Vagina (tissue), 2 donors: Measurements from ENCODE around the gene ANK2. TPM values are rescaled to one million over a fixed set of nuclear protein-coding genes. Genes with fewer than 3 reads are reported as not detected.

Experiments
- DNase-seq, 2 donors: peaks; one replicate each; pipeline ENCODE4 v3.0.0-alpha.2; 2017; ENCODE audit errors: extremely low spot score in 2 of 2
- H3K27ac ChIP-seq: fragments of 200-600 bp; sonication (generic); one replicate; pipeline ENCODE4 v1.5.1; 2019
- H3K27me3 ChIP-seq: fragments of 200-600 bp; sonication (generic); one replicate; pipeline ENCODE4 v1.5.1; 2019
- H3K36me3 ChIP-seq, 2 donors: fragments of 200-600 bp; sonication (generic); one replicate each; pipeline ENCODE4 v1.5.1; 2017 to 2019
- H3K4me1 ChIP-seq: fragments of 200-600 bp; sonication (generic); one replicate; pipeline ENCODE4 v1.5.1; 2019
- H3K4me3 ChIP-seq, 2 donors: fragments of 200-600 bp; sonication (generic); 1 replicate in 1 of 2; 2 replicates in 1 of 2; pipeline ENCODE4 v1.5.1; 2016 to 2019
- H3K9me3 ChIP-seq: fragments of 200-600 bp; sonication (generic); one replicate; pipeline ENCODE4 v1.5.1; 2019
- CTCF ChIP-seq, 3 experiments: fragments of 450-650 bp in 2 of 3; fragments of 200-600 bp in 1 of 3; sonication (generic) in 1 of 3; IDR thresholded peaks; one replicate each; pipeline ENCODE4 v1.5.1; 2017 to 2019; ENCODE audit warnings: antibody characterized with exemption in 3 of 3, mild to moderate bottlenecking in 2 of 3, moderate library complexity in 2 of 3
- POLR2A ChIP-seq, 2 donors: fragments of 450-650 bp; IDR thresholded peaks; one replicate each; pipeline ENCODE4 v1.6.1; 2017; ENCODE audit warnings: antibody characterized with exemption in 2 of 2, mild to moderate bottlenecking in 2 of 2, moderate library complexity in 2 of 2
- POLR2AphosphoS5 ChIP-seq, 2 donors: sonication (generic); formaldehyde crosslinking; IDR thresholded peaks; one replicate each; pipeline ENCODE4 v1.9.0; 2017; ENCODE audit warnings: antibody characterized with exemption in 2 of 2, mild to moderate bottlenecking in 2 of 2, low read depth in 1 of 2; ENCODE audit not compliant: insufficient read depth in 1 of 2
- intact Hi-C: fragments of 100-400 bp; cut with DNase I; formaldehyde crosslinking; loops from one replicate; pipeline ENCODE4 v1.15.1; 2023
- total RNA-seq: library from RNA; depleted of rRNA; stranded (reverse); fragments of >200 nt; gene quantifications from one replicate; pipeline ENCODE4 v1.2.3, GENCODE V29; 2016

Gene ANK2
- total RNA-seq, 1 donor from 2014 or later, result 64.6 TPM

DNA sequence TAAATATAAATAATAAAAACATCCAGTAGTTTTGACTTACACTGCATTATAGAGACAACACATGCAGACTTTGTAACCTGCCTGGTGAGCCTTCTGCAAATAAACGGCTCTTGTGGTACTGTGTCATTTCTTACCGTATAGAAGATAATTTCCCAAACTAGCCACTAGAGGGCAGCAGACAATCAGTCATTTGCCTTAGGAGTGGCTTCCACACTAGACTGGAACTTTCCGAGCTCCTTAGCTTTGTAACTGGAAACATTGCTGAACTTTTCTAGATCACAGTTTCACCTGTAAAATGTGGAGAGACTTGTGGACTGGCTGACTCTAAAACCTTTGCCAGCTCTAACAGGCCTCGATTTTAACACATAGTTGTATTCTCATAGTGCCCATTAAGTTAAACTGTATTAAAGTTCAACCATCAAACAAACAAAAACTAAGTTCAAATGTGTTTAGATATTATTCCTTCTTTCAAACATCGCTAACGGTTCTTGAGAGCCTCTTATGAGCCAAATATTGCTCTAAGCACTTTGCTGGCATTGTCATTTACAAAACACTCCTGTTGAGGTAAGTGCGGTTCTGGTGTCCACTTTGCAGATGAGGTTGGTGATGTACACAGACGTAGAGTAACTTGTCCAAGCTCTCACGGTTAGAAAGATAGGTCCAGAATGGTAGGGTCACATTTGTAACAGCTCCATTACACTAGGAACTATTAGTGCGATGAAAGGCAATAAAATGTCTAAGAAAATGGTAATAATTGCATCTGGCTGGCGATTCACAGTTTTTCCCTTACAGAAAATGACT lies 345.5 kb downstream of the ANK2 start:
- H3K36me3 ChIP-seq, result no peaks in the 10 kb centered on the region
- no peak for DNase-seq
- H3K4me1 ChIP-seq, result no peaks in the 10 kb centered on the region
- intact Hi-C loops, result loop anchor here (5.0 kb wide), 1 partner anchor 367 kb away; the partner anchor contains the start of gene CAMK2D
- no peaks in the 10 kb centered on the region for H3K9me3 ChIP-seq
- H3K27me3 ChIP-seq, result no peaks in the 10 kb centered on the region
- TF ChIP-seq POLR2A (IDR thresholded peaks at IDR 0.05) (no peak), CTCF (IDR thresholded peaks at IDR 0.05) (peak; percentile 75 to 94 (median 78)), POLR2AphosphoS5 (IDR thresholded peaks at IDR 0.05; ENCODE audit: insufficient read depth in 1 of 2, low read depth in 1 of 2) (peak in 1 of 2 donors; percentile 90)
- H3K4me3 ChIP-seq, result no peak overlapping the region
- H3K27ac ChIP-seq, result peak overlapping the region; percentile 56

DNA sequence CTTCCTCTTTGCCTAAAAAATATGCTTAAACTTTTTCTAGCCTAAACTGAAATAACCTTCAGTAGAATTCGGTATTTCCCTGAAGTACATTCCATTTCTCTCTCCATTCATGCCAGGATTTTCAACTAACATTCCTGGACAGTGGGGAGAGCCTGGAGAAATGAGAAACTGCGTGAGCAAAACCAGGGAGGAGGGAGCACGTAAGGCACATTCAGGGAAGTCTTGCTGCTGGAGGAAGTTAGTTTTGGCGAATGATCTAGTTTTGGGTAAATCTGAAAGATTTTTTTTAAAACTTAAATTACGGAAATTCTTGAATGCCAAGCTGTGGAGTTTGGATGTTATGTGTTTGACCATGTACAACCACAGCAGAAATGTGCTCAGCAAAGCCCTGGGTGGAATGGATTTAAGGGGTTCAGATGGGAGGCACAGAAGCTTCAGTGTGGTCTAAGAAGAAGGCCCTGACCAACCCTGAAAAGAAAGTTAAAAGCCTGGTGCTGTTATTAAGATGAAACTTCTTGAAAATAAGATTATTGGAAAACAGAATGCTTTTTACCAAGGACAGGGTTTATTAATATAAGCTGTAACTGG lies 347.8 kb downstream of the ANK2 start:
- H3K27me3 ChIP-seq, result no peaks in the 10 kb centered on the region
- H3K4me3 ChIP-seq, result no peak overlapping the region
- no peaks in the 10 kb centered on the region for H3K4me1 ChIP-seq
- intact Hi-C loops, result loop anchor here (5.0 kb wide), 1 partner anchor 365 kb away; the partner anchor contains the start of gene CAMK2D
- H3K9me3 ChIP-seq, result no peaks in the 10 kb centered on the region
- DNase-seq, result no peak
- H3K36me3 ChIP-seq, result no peaks in the 10 kb centered on the region
- TF ChIP-seq POLR2AphosphoS5 (IDR thresholded peaks at IDR 0.05; ENCODE audit: insufficient read depth in 1 of 2, low read depth in 1 of 2) (no peak), POLR2A (IDR thresholded peaks at IDR 0.05) (no peak), CTCF (IDR thresholded peaks at IDR 0.05) (no peak)
- H3K27ac ChIP-seq, result no peak overlapping the region

DNA sequence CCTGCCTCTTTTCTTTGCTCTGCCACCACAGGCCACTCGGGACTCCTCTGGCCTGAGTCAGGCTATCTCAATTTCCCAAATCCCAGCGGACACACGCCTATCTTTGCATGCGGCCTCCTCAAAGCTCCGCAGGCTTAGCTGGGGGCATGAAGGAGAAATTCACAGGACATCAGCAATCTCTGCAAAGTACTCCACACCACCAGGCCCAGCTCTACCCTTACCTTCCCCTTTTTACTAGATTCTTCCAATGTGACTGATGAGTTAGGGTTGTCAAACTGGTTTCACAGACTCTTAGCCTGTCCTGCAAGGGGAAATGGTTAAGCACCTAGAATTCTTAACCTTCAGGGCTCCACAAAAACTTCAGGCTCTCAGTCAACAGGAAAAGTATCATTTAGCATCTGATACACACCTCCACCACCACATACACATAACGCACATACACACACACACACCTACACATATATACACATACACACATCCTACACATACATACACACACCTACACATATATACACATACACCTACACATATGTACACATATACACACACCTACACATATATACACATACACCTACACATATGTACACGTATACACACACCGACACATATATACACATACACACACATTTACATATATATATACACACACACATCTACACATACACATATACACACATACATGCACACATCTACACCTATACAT lies 349.1 kb downstream of the ANK2 start:
- no peak overlapping the region for H3K4me3 ChIP-seq
- H3K27me3 ChIP-seq, result no peaks in the 10 kb centered on the region
- H3K27ac ChIP-seq, result no peak overlapping the region
- no peak for DNase-seq
- no peaks in the 10 kb centered on the region for H3K4me1 ChIP-seq
- intact Hi-C loops, result loop anchor here (5.0 kb wide), 1 partner anchor 364 kb away; the partner anchor contains the start of gene CAMK2D
- H3K9me3 ChIP-seq, result no peaks in the 10 kb centered on the region
- TF ChIP-seq CTCF (IDR thresholded peaks at IDR 0.05) (no peak), POLR2AphosphoS5 (IDR thresholded peaks at IDR 0.05; ENCODE audit: insufficient read depth in 1 of 2, low read depth in 1 of 2) (no peak), POLR2A (IDR thresholded peaks at IDR 0.05) (no peak)
- no peaks in the 10 kb centered on the region for H3K36me3 ChIP-seq

- no peak for DNase-seq
- Histone ChIP-seq H3K27me3 (no peaks in the 10 kb centered on the region), H3K27ac (no peak overlapping the region), H3K9me3 (no peaks in the 10 kb centered on the region), H3K36me3 (no peaks in the 10 kb centered on the region), H3K4me1 (no peaks in the 10 kb centered on the region), H3K4me3 (no peak overlapping the region)
- TF ChIP-seq CTCF (IDR thresholded peaks at IDR 0.05), result no peak
- no peak for TF ChIP-seq POLR2AphosphoS5 (IDR thresholded peaks at IDR 0.05; ENCODE audit: insufficient read depth in 1 of 2, low read depth in 1 of 2)
- no peak for TF ChIP-seq POLR2A (IDR thresholded peaks at IDR 0.05)
- intact Hi-C loops, result no loop called here
Observed at GRCh38 chr4:113404167-113404571, 354.7 kb downstream of the ANK2 start.
